Kidney epithelial cell (primary cell): Measurements from ENCODE around the gene GATA5. TPM values are rescaled to one million over a fixed set of nuclear protein-coding genes. Genes with fewer than 3 reads are reported as not detected.

Experiments
- DNase-seq: peaks from one replicate; pipeline ENCODE4 v3.0.0-alpha.2; 2010; ENCODE audit warnings: low read depth
- H3K27me3 ChIP-seq: 2 replicates; pipeline ENCODE4 v1.6.0; 2011; ENCODE audit warnings: low read length; ENCODE audit not compliant: control insufficient read depth, insufficient read depth
- H3K36me3 ChIP-seq: 2 replicates; pipeline ENCODE4 v1.5.1; 2011; ENCODE audit warnings: low read length; ENCODE audit not compliant: control insufficient read depth, insufficient read depth
- H3K4me3 ChIP-seq: 2 replicates; pipeline ENCODE4 v1.5.1; 2011; ENCODE audit warnings: low read depth, mild to moderate bottlenecking, control low read depth, low read length
- CTCF ChIP-seq: IDR thresholded peaks from 2 replicates; pipeline ENCODE4 v1.5.1; 2011; ENCODE audit warnings: mild to moderate bottlenecking, moderate library complexity, low read length, control low read depth, inconsistent platforms; ENCODE audit not compliant: insufficient read depth, poor library complexity, severe bottlenecking
- total RNA-seq: library from RNA; depleted of rRNA; stranded (reverse); fragments of >200 nt; gene quantifications from 2 replicates; pipeline ENCODE4 v1.2.3, GENCODE V29; 2015

Gene GATA5
- total RNA-seq, 1 donor from 2014 or later: not detected

DNA sequence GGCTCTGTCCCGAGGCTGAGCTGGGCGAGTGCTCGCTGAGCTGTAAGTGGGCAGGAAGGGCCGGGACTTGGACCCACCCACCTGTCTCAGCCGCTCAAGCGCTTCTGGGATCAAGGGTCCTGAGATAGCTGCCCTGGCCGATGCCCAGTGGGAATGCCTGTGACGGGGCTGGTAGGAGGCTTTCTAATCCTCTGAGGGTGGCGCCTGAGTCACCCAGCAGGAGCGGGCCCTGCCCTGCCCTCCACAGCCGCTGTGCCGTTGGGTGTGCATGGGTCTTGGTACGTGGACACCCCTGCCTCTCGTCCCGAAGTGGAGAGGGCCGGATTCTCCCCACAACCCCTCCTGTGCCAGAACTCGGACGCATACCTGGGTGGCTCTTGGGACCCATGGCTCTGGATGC, 43.1 kb upstream of the GATA5 start:
- Histone ChIP-seq H3K4me3 (no peak overlapping the region), H3K27me3 (peaks cover 35% of the 10 kb centered on the region), H3K36me3 (no peaks in the 10 kb centered on the region)
- no peak for TF ChIP-seq CTCF
- DNase-seq: no peak

DNA sequence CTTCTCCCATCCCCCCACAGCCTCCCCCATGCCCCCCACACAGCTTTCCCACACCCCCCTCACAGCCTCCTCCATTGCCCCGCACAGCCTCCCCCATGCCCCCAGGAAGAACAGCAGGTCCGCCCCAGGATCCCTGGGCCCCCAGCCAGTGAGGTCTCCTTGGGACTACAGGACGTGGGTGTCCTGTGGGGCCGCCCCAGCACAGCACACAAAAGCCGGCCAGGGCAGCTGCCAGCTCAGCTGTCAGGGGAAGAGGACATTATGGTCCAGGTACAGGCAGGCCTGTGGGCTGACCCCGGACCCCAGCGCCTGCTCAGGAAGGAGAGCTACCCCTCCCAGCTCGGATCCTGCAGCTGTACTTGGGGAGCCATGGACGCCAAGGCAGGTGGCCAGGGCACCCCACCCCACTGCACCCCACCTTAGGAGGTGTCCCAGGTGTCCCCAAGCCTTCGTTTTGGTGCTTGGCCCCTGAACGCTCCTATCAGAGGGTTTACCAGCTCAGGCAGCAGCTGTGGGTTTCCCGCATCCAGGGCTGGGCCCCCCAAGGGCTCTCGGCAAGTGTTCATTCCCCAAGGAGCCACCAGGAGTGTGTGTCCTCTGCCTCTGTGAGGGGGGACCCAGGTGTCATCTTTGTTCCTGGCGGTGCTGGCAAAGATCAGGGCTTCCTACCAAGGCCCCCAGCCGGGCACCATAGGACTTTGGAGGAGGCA, 42.3 kb upstream of the GATA5 start:
- TF ChIP-seq CTCF: no peak
- Histone ChIP-seq H3K36me3 (no peaks in the 10 kb centered on the region), H3K4me3 (no peak overlapping the region), H3K27me3 (peaks cover 34% of the 10 kb centered on the region)
- no peak for DNase-seq

DNA sequence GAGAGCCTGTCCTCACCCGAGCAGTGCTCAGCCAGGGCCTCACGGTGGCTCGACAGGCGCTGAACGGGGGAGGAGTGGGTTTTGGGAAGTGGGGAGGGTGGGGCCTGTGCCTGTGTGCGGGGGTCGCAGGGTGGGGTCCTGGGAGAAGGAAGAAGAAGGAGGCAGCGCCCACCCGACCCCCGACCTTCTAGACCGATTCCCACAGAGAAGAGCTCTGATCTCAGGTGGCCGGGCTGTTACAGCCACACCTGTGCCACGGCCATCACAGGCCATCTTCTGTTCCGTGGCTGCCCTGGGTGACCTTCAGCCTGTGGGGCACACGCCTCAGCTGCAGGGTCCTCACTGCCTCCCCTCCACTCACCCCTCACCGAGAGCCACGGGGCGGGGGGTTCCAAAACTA, 41.4 kb upstream of the GATA5 start:
- H3K36me3 ChIP-seq: no peaks in the 10 kb centered on the region
- no peak for TF ChIP-seq CTCF
- no peak overlapping the region for H3K4me3 ChIP-seq
- peaks cover 40% of the 10 kb centered on the region for H3K27me3 ChIP-seq
- DNase-seq: no peak

DNA sequence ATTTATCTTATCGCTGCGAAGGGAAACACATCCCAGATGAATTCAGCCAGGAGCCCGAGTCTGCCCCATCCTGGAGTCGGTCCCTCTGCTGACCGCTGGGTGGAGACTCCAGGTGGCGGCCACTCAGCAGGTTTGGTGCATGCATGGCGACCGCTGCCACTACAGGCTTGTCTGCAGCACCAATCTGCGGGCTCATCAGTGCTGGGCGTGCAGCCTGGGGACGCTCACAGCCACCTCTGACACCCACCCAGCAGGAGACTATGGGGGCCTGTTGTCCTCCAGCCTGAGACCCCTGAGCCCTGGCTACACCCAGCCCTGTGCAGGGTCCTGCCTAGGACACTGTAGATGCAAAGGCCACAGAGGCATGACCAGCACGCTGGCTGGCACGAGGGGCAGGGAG, 40.5 kb upstream of the GATA5 start:
- Histone ChIP-seq H3K4me3 (no peak overlapping the region), H3K27me3 (peaks cover 45% of the 10 kb centered on the region), H3K36me3 (no peaks in the 10 kb centered on the region)
- DNase-seq: no peak
- TF ChIP-seq CTCF: peak; percentile 23

DNA sequence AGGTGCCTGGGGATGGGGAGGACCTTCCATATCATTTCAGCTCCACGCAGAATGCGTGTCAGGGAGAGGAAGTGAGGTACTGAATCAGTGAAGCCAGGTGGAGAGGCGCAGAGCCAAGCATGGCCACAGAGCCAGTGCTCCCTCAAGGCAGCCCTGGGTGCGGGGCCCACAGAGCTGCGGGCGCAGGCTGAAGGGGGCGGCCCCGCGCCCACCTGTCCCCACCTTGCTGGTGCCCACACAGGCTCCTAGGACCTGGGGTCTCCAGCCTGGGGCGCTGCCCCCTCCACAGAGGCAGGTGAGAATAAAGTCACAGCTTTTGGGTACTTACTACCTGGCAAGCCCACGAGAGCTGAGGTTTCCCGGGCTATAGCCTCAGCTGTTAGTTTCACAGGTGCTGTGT, 40.0 kb upstream of the GATA5 start:
- peaks cover 47% of the 10 kb centered on the region for H3K27me3 ChIP-seq

More for the DNA sequence above, 40.0 kb upstream of the GATA5 start:
- DNase-seq: no peak
- TF ChIP-seq CTCF: no peak
- H3K36me3 ChIP-seq: no peaks in the 10 kb centered on the region
- no peak overlapping the region for H3K4me3 ChIP-seq
